Colonic mucosa (tissue), 4 donors: ENCODE measurements around the gene ARID3A. TPM values are rescaled to one million over a fixed set of nuclear protein-coding genes. Genes with fewer than 3 reads are reported as not detected.
"Not testable (repeated sequence)": the region's sequence is repeated elsewhere in the genome, so short reads cannot be mapped to it uniquely, and the experiment has no call there.

Experiments
- DNase-seq: peaks from one replicate; pipeline ENCODE4 v3.0.0-alpha.2; 2020
- H3K27ac ChIP-seq: fragments of 200-600 bp; one replicate; pipeline ENCODE4 v1.8.0; 2021
- H3K27me3 ChIP-seq: fragments of 200-600 bp; one replicate; pipeline ENCODE4 v1.8.0; 2021
- H3K36me3 ChIP-seq: fragments of 200-600 bp; one replicate; pipeline ENCODE4 v1.8.0; 2021
- H3K4me1 ChIP-seq: fragments of 200-600 bp; one replicate; pipeline ENCODE4 v1.8.0; 2021; ENCODE audit warnings: mild to moderate bottlenecking
- H3K4me3 ChIP-seq: fragments of 200-600 bp; one replicate; pipeline ENCODE4 v1.8.0; 2021
- H3K9ac ChIP-seq, 2 donors: one replicate each; pipeline ENCODE4 v1.7.0; 2013; ENCODE audit warnings: control low read depth in 2 of 2, low read depth in 2 of 2, low read length in 2 of 2
- H3K9me3 ChIP-seq: fragments of 200-600 bp; one replicate; pipeline ENCODE4 v1.8.0; 2021
- intact Hi-C: fragments of 100-400 bp; cut with DNase I; formaldehyde crosslinking; loops from one replicate; pipeline ENCODE4 v1.14.1; 2022
- total RNA-seq, 2 donors: library from RNA; stranded (reverse); fragmentation: NEBNext Ultra II Directional in 1 of 2; extraction: Animal tissue kit (Norgen Biotek cat#: 25700) in 1 of 2; gene quantifications; one replicate each; pipeline ENCODE4 v1.2.1, GENCODE V29; 2021
- TF ChIP-seq, protein P1 (sequence below): fragments of 200-600 bp; IDR thresholded peaks from one replicate; pipeline ENCODE4 v1.8.0; 2022; ENCODE audit warnings: antibody characterized with exemption, mild to moderate bottlenecking
- donor health status: healthy.
- donor health status: DM: no; HTN: no; CAD: no.
- donor health status: DM: no; HTN: no; CAD: no.

ARID3A gene, protein sequence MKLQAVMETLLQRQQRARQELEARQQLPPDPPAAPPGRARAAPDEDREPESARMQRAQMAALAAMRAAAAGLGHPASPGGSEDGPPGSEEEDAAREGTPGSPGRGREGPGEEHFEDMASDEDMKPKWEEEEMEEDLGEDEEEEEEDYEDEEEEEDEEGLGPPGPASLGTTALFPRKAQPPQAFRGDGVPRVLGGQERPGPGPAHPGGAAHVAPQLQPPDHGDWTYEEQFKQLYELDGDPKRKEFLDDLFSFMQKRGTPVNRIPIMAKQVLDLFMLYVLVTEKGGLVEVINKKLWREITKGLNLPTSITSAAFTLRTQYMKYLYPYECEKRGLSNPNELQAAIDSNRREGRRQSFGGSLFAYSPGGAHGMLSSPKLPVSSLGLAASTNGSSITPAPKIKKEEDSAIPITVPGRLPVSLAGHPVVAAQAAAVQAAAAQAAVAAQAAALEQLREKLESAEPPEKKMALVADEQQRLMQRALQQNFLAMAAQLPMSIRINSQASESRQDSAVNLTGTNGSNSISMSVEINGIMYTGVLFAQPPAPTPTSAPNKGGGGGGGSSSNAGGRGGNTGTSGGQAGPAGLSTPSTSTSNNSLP
- 10 to 100 TPM in 1 of 2 donors, 1 to 10 TPM in 1; 8.7 to 13.0 TPM for total RNA-seq

DNA sequence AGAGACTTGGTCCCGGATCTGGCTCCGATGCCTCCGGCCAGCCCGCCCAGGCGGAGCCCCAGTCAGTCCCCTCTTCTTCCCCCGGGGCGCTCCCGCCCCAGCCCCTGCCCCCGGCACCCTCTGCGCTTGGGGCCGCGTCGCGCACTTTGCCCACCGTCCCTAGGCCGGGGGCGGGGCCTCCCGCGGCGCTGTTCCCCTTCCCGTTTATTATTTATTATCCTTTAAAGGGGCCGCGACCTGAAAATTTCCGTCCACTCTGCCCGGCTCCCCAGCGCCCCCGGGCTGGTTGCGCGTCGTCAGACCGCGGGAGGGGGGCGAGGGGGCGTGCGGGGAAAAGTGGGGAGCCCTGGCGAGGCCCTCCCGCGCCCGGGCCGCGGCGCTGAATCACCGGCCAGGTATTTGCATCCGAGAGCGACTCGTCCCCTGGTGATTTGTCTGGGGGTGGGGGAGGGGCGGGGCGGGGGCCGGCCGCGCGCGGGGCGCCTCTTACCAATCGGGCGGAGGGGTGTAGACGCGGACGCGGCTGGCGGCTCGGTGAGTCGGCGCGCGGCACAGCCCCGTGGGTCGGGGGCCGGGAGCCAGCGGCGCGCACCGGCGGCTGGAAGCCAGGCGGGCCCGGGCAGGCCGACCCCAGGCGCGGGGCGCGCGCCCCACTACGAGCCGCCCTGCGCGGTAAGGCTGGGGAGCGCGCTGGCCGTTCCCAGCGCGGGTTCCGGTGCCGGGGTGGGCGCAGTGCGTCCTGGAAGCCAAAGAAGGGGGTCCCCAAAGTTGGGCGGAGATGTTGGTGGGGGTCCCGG, at the start of gene ARID3A:
TSS of gene ARID3A (plus strand) at position 510 of the 797 bp plus-strand sequence. CDS start 3,494 bp downstream, outside the sequence.
- peak within 1 kb of the TSS; percentile 91 for H3K4me3 ChIP-seq
- H3K27ac ChIP-seq: peak within 1 kb of the TSS; percentile 78
- intact Hi-C loops: no loop called here
- H3K9me3 ChIP-seq: no peaks in the 10 kb centered on the region
- H3K36me3 ChIP-seq: no peaks in the 10 kb centered on the region
- peaks cover under 1% of the 10 kb centered on the region for H3K27me3 ChIP-seq
- H3K9ac ChIP-seq: peak within 1 kb of the TSS; percentile 88 to 94
- TF ChIP-seq, protein P1, sequence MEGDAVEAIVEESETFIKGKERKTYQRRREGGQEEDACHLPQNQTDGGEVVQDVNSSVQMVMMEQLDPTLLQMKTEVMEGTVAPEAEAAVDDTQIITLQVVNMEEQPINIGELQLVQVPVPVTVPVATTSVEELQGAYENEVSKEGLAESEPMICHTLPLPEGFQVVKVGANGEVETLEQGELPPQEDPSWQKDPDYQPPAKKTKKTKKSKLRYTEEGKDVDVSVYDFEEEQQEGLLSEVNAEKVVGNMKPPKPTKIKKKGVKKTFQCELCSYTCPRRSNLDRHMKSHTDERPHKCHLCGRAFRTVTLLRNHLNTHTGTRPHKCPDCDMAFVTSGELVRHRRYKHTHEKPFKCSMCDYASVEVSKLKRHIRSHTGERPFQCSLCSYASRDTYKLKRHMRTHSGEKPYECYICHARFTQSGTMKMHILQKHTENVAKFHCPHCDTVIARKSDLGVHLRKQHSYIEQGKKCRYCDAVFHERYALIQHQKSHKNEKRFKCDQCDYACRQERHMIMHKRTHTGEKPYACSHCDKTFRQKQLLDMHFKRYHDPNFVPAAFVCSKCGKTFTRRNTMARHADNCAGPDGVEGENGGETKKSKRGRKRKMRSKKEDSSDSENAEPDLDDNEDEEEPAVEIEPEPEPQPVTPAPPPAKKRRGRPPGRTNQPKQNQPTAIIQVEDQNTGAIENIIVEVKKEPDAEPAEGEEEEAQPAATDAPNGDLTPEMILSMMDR: no peak
- peak; percentile 73 for DNase-seq
- no peaks in the 10 kb centered on the region for H3K4me1 ChIP-seq

DNA sequence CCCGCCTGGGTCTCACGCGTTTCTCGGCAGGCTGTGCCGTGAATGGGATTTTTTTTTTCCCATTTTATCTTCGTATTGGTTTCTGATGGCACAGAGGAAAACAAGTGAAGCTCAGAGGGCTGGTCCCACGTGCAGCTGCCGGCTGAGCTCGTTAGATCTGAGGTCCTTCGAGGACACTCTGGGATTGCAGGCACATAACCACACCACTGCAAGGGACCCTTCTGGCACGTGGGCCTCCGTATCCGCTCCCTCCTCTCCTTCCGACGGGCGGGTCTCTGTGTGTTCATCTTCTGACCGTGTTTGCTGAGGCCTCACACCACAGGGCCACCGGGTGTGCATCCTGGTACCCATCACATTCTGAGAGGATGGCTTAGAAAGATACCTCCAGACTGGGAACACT, 49.7 kb upstream of the ARID3A start:
- H3K36me3 ChIP-seq: no peaks in the 10 kb centered on the region
- TF ChIP-seq, protein P1: no peak
- H3K4me1 ChIP-seq: peaks cover 5% of the 10 kb centered on the region
- H3K27me3 ChIP-seq: no peaks in the 10 kb centered on the region
- DNase-seq: no peak
- no peak overlapping the region for H3K27ac ChIP-seq
- no peak overlapping the region for H3K4me3 ChIP-seq
- intact Hi-C loops: no loop called here
- no peak overlapping the region for H3K9ac ChIP-seq
- H3K9me3 ChIP-seq: no peaks in the 10 kb centered on the region

DNA sequence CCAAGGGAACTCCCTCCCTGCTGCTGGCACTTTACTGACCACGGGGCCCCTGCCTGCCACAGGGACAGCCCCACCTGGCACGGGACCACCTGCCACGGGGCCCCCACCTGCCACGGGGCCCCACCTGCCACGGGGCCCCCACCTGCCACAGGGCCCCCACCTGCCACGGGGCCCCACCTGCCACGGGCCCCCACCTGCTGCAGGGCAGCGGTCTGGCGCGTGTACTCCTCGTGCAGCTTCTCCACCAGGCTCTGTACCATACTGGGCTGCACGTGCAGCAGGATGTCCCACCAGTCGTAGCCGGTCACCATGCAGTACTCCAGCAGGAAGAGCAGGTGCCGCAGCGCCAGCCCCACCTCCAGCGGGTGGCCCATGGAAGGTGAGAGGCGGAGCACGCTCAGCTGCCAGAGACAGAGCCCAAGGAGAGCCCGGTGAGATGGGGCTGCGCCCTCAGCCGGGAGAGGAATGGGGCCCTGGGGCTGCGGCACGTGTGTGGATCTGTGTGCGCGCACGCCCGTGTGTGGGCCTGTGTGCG, 49.0 kb upstream of the ARID3A start:
- H3K4me1 ChIP-seq: peaks cover 5% of the 10 kb centered on the region
- H3K9ac ChIP-seq: no peak overlapping the region
- H3K4me3 ChIP-seq: no peak overlapping the region
- TF ChIP-seq, protein P1: no peak
- no peaks in the 10 kb centered on the region for H3K27me3 ChIP-seq
- intact Hi-C loops: no loop called here
- H3K36me3 ChIP-seq: peaks cover 4% of the 10 kb centered on the region
- no peak for DNase-seq
- H3K9me3 ChIP-seq: no peaks in the 10 kb centered on the region
- no peak overlapping the region for H3K27ac ChIP-seq

DNA sequence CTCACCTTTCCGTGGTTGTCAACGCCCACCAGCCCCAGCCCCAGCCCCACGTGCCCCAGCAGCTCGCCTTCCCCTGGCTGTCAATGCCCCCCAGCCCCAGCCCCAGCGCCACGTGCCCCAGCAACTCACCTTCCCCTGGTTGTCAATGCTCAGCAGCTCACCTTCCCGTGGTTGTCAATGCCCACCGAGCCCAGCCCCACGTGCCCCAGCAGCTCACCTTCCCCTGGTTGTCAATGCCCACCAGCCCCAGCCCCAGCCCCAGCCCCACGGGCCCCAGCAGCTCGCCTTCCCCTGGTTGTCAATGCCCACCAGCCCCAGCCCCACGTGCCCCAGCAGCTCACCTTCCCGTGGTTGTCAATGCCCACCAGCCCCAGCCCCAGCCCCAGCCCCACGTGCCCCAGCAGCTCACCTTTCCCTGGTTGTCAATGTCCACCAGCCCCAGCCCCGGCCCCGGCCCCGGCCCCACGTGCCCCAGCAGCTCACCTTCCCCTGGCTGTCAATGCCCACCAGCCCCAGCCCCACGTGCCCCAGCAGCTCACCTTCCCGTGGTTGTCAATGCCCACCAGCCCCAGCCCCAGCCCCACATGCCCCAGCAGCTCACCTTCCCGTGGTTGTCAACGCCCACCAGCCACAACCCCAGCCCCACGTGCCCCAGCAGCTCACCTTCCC, 47.7 kb upstream of the ARID3A start:
- H3K27me3 ChIP-seq, H3K9ac ChIP-seq, H3K36me3 ChIP-seq: not testable (repeated sequence)

DNA sequence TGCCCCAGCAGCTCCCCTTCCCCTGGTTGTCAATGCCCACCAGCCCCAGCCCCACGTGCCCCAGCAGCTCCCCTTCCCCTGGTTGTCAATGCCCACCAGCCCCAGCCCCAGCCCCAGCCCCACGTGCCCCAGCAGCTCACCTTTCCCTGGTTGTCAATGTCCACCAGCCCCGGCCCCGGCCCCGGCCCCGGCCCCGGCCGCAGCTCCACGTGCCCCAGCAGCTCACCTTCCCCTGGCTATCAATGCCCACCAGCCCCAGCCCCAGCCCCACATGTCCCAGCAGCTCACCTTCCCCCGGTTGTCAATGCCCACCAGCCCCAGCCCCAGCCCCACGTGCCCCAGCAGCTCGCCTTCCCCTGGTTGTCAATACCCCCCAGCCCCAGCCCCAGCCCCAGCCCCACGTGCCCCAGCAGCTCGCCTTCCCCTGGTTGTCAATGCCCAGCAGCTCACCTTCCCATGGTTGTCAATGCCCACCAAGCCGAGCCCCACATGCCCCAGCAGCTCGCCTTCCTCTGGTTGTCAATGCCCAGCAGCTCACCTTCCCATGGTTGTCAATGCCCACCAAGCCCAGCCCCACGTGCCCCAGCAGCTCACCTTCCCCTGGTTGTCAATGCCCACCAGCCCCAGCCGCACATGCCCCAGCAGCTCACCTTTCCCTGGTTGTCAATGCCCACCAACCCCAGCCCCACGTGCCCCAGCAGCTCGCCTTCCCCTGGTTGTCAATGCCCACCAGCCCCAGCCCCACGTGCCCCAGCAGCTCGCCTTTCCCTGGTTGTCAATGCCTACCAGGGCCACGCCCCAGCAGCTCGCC, 46.9 kb upstream of the ARID3A start:
- intact Hi-C loops, H3K9ac ChIP-seq, H3K9me3 ChIP-seq, DNase-seq, H3K36me3 ChIP-seq, H3K27ac ChIP-seq, H3K4me1 ChIP-seq, H3K27me3 ChIP-seq, H3K4me3 ChIP-seq: not testable (repeated sequence)

More for the DNA sequence above, 47.7 kb upstream of the ARID3A start:
- H3K27ac ChIP-seq, H3K4me3 ChIP-seq, H3K9me3 ChIP-seq, intact Hi-C loops, H3K4me1 ChIP-seq, DNase-seq: not testable (repeated sequence)
